Dendritic cell treated with granulocyte-macrophage colony-stimulating factor and Interleukin-4, amounts not matched to agents 40 ng/mL and 50 ng/mL, for 4 days (primary cell): ENCODE results near the gene NKX1-1.

ENCODE experiments used
- H3K27ac Mint-ChIP-seq: one replicate; pipeline ENCODE4 v1.8.0; 2022; ENCODE audit warnings: mild to moderate bottlenecking, mixed read lengths
- H3K27me3 Mint-ChIP-seq: one replicate; pipeline ENCODE4 v1.8.0; 2022; ENCODE audit warnings: mild to moderate bottlenecking, mixed read lengths
- H3K36me3 Mint-ChIP-seq: one replicate; pipeline ENCODE4 v1.8.0; 2022; ENCODE audit warnings: low read depth, mixed read lengths
- H3K4me1 Mint-ChIP-seq: one replicate; pipeline ENCODE4 v1.8.0; 2022; ENCODE audit warnings: low read depth, mixed read lengths
- H3K4me3 Mint-ChIP-seq: one replicate; pipeline ENCODE4 v1.8.0; 2022; ENCODE audit warnings: mild to moderate bottlenecking, moderate library complexity, mixed read lengths
- H3K9me3 Mint-ChIP-seq: one replicate; pipeline ENCODE4 v1.8.0; 2022; ENCODE audit warnings: mixed read lengths
- intact Hi-C: fragments of 100-400 bp; cut with micrococcal nuclease; formaldehyde crosslinking; loops from one replicate; pipeline ENCODE4 v1.15.0; 2022

The NKX1-1 gene

DNA sequence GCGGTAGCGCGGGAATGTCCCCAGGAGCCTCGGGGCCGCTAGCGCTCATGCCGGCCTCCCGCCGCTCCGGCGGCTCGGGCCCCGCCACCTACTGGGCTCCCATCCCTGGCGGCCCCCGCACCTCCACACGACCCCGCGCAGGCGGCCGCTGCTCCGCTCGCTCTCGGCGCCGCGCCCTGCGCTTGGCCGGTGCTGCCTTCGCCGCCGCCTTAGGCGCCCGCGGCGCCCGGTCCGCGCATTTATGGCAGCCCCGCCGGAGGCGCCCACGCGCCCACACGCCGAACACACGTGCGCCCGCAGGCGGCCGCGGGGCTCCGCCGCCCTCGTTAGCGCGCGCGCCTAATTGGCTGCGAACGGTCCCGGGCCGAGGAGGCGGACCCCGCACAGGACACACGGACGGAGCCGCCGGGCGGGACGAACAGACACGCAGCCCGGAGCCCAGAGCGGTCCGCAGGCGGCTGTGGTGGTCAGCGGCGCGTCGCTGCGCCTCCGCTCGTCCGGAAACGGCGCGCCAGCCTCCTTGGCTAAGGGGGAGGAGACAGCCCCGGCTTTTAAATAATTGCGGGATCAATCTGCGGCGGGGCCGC lies at the start of gene NKX1-1:
NKX1-1 (minus strand) TSS at position 49 of the 587 bp plus-strand sequence; CDS start at position 49, 0 bp downstream.
- Mint-ChIP-seq H3K4me1 (peaks cover 12% of the 10 kb centered on the region), H3K4me3 (no peak within 1 kb of the TSS), H3K27ac (no peak within 1 kb of the TSS), H3K36me3 (no peaks in the 10 kb centered on the region), H3K9me3 (no peaks in the 10 kb centered on the region), H3K27me3 (peaks cover 90% of the 10 kb centered on the region)
- intact Hi-C loops = no loop called here

- H3K4me3 Mint-ChIP-seq = no peak overlapping the region
- H3K27ac Mint-ChIP-seq = no peak overlapping the region
- intact Hi-C loops = no loop called here
- no peaks in the 10 kb centered on the region for H3K4me1 Mint-ChIP-seq
- H3K36me3 Mint-ChIP-seq = no peaks in the 10 kb centered on the region
- peaks cover 10% of the 10 kb centered on the region for H3K27me3 Mint-ChIP-seq
- H3K9me3 Mint-ChIP-seq = peaks cover 37% of the 10 kb centered on the region
These were observed 47.5 kb upstream of the NKX1-1 start for GRCh38 chr4:1453731-1454130.

DNA sequence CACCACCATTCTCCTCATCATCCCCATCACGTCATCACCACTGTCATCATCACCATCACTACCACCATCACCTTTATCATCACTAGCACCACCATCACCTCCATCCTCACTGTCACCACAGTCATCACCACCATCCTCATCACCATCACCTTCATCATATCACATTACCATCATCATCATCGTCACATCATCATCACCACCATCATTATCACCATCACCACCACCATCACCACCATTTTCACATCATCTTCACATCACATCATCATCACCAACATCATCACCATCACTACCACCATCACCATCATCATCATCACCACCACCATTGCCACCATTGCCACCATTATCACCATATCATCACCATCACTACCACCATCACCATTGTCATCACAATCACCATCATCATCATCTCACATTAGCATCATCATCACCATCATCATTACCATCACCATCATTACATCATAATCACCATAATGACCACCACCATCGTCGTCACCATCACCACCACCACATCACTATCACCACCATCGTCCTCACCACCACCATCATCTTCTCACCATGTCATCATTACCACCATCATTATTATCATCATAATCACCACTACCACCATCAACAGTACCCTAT lies 46.3 kb upstream of the NKX1-1 start:
- Mint-ChIP-seq H3K36me3 (no peaks in the 10 kb centered on the region), H3K4me3 (no peak overlapping the region), H3K4me1 (no peaks in the 10 kb centered on the region), H3K9me3 (peaks cover 26% of the 10 kb centered on the region), H3K27me3 (peaks cover 4% of the 10 kb centered on the region), H3K27ac (no peak overlapping the region)
- intact Hi-C loops = no loop called here

DNA sequence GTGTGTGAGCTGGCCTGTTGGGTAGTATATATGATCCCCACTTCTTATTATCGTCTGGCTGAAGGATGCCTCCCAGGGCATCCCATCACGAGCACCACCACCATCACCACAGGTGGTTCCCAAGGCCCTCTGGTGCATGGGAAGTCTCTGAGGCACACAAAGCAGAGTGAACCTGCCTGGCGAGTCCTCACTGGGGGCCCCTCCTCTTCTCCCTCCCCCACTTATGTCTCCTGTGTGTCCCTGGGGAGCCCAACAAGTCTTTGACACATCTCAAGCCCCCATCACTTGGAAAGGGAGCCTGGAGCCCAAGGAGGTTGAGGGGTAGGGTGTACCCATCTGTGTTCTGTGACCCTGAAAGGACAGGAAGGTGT lies 45.5 kb upstream of the NKX1-1 start:
- Mint-ChIP-seq H3K4me1 (no peaks in the 10 kb centered on the region), H3K9me3 (peaks cover 26% of the 10 kb centered on the region), H3K36me3 (no peaks in the 10 kb centered on the region), H3K4me3 (no peak overlapping the region), H3K27ac (no peak overlapping the region), H3K27me3 (peaks cover 2% of the 10 kb centered on the region)
- intact Hi-C loops = no loop called here

- H3K36me3 Mint-ChIP-seq = no peaks in the 10 kb centered on the region
- no peak overlapping the region for H3K4me3 Mint-ChIP-seq
- H3K27ac Mint-ChIP-seq = no peak overlapping the region
- no peaks in the 10 kb centered on the region for H3K4me1 Mint-ChIP-seq
- intact Hi-C loops = no loop called here
- H3K9me3 Mint-ChIP-seq = peaks cover 26% of the 10 kb centered on the region
- H3K27me3 Mint-ChIP-seq = peaks cover 1% of the 10 kb centered on the region
These were observed 45.0 kb upstream of the NKX1-1 start for GRCh38 chr4:1451106-1451751.

- peaks cover 26% of the 10 kb centered on the region for H3K9me3 Mint-ChIP-seq
- H3K4me1 Mint-ChIP-seq = no peaks in the 10 kb centered on the region
- no peak overlapping the region for H3K27ac Mint-ChIP-seq
- intact Hi-C loops = no loop called here
- H3K4me3 Mint-ChIP-seq = no peak overlapping the region
- H3K27me3 Mint-ChIP-seq = peaks cover 4% of the 10 kb centered on the region
- no peaks in the 10 kb centered on the region for H3K36me3 Mint-ChIP-seq
These were observed 43.8 kb upstream of the NKX1-1 start for GRCh38 chr4:1449833-1450741.

DNA sequence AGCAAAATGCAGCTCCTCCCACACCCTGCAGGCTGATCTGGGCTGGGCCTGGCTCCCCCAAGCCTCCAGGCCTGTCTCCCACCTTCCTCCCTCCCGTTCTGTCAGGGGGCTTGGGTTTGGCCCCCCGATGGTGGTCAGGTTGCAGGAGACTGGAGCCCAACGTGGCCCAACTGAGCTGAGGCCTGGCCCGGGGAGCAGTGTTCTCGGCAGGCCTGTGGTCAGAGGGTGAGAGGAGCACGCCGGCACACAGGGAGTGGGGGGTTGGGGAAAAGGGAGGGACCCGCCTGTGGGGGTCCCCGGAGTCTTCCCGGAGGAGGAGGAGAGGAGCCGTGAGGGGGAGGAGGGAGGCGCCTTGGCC lies 43.2 kb upstream of the NKX1-1 start:
- H3K27ac Mint-ChIP-seq = no peak overlapping the region
- H3K4me1 Mint-ChIP-seq = no peaks in the 10 kb centered on the region
- H3K9me3 Mint-ChIP-seq = peaks cover 26% of the 10 kb centered on the region
- no peaks in the 10 kb centered on the region for H3K36me3 Mint-ChIP-seq
- intact Hi-C loops = no loop called here
- peaks cover 7% of the 10 kb centered on the region for H3K27me3 Mint-ChIP-seq
- no peak overlapping the region for H3K4me3 Mint-ChIP-seq

- peaks cover 10% of the 10 kb centered on the region for H3K27me3 Mint-ChIP-seq
- intact Hi-C loops = no loop called here
- H3K4me1 Mint-ChIP-seq = no peaks in the 10 kb centered on the region
- peaks cover 20% of the 10 kb centered on the region for H3K9me3 Mint-ChIP-seq
- H3K4me3 Mint-ChIP-seq = no peak overlapping the region
- no peak overlapping the region for H3K27ac Mint-ChIP-seq
- H3K36me3 Mint-ChIP-seq = no peaks in the 10 kb centered on the region
These were observed 42.6 kb upstream of the NKX1-1 start for GRCh38 chr4:1448589-1449420.

DNA sequence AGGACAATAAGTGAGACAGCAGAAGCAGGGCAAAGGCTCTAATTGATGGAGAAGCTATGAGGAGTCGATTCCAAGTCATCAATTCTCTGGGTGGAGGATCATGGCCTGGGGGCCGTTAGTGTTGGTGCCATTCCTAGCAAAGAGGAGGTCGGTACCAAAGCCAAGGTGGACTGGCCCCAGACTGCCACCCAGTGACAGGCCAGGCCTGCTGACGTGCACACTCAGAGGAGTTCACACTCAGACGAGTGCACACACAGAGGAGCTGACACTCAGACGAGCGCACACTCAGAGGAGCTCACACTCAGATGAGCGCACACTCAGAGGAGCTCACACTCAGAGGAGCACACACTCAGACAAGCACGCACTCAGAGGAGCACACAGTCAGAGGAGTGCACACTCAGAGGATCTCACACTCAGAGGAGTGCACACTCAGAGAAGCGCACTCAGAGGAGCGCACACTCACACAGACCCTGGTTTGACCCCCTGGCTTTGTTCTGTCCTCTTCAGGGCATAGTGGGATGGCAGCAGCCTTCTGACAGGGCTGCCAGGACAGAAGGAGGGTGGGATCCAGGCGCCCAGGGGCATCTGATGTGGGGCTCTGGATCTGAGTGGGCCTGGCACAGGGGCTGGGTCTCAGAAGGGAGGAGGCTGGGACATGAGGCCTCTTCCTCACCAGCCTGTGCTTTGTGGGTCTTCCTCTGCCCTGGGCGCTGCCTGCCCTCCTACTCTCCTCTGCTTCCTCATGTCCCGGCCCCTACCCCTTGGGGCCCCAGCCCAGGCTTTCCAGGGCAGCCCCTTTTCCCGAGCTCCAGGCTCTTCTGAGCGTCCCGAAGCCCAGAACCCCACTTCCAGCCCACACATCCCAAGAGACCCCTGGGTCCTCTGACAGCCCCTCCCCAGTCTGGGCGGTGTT lies 41.7 kb upstream of the NKX1-1 start:
- intact Hi-C loops = no loop called here
- Mint-ChIP-seq H3K36me3 (no peaks in the 10 kb centered on the region), H3K27ac (no peak overlapping the region)

DNA sequence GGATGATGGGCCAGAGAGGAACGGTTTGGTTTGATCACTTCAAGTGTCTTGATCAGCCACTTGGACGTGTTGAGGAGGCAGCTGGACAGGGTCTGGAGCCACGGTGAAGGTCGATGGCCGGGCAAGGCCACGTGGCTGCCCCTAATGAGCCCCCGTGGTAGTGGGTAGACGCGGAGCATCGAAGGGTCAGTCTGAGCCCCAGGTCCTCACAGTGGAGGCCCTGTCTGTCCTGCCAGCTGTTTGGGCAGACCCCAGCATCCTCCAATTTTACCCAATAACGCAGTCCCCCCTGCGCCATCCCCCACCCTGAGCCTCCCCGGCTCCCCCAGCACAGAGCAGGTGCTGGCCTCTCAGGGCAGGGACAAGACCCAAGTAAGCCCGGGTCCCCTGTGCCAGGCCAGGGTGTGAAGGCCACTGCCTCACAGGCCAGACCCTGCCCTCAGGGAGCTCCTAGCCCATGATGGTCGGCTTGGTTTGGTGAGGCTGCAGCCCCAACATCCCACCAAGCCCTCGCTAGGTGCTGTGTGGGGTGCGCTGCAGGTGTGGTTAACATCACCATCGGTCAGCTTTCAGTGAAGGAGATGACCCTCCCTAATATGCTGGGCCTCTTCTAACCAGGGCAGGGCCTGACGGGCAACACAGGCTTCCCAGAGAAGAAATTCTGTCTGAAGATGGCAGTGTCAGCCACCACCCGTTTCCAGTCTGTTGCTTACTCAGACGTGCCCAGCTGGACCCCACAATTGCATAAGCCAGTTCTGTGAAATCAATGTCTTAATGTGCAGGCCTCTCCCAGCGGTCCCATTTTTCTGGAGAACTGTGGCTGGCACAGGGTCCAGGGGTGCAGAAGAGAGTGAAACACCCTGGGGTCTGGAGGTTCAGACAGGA lies 40.5 kb upstream of the NKX1-1 start:
- H3K27ac Mint-ChIP-seq = no peak overlapping the region
- H3K27me3 Mint-ChIP-seq = peaks cover 10% of the 10 kb centered on the region
- H3K4me1 Mint-ChIP-seq = no peaks in the 10 kb centered on the region
- intact Hi-C loops = no loop called here
- no peak overlapping the region for H3K4me3 Mint-ChIP-seq
- no peaks in the 10 kb centered on the region for H3K9me3 Mint-ChIP-seq
- no peaks in the 10 kb centered on the region for H3K36me3 Mint-ChIP-seq

More for the DNA sequence above, 41.7 kb upstream of the NKX1-1 start:
- H3K4me3 Mint-ChIP-seq = no peak overlapping the region
- no peaks in the 10 kb centered on the region for H3K4me1 Mint-ChIP-seq
- H3K27me3 Mint-ChIP-seq = peaks cover 10% of the 10 kb centered on the region
- H3K9me3 Mint-ChIP-seq = peaks cover 11% of the 10 kb centered on the region

- H3K27ac Mint-ChIP-seq = no peak overlapping the region
- no peaks in the 10 kb centered on the region for H3K4me1 Mint-ChIP-seq
These were observed 39.6 kb upstream of the NKX1-1 start for GRCh38 chr4:1445716-1446445.

More at GRCh38 chr4:1445716-1446445, 39.6 kb upstream of the NKX1-1 start:
- Mint-ChIP-seq H3K27me3 (peaks cover 10% of the 10 kb centered on the region), H3K9me3 (no peaks in the 10 kb centered on the region), H3K4me3 (no peak overlapping the region), H3K36me3 (no peaks in the 10 kb centered on the region)
- intact Hi-C loops = no loop called here
